Trophoblast cell (in vitro differentiated cells and primary cell): ENCODE measurements around the gene CCDC183.

ENCODE experiments used
- DNase-seq, 2 donors: peaks; one replicate each; pipeline ENCODE4 v3.0.0-alpha.2; 2016
- H2AFZ ChIP-seq: 2 replicates; pipeline ENCODE4 v1.6.1; 2013; ENCODE audit warnings: low read length, moderate library complexity, mild to moderate bottlenecking; ENCODE audit not compliant: insufficient read depth, poor library complexity
- H2AK5ac ChIP-seq: 2 replicates; pipeline ENCODE4 v1.6.1; 2013; ENCODE audit warnings: mild to moderate bottlenecking, low read length
- H2BK120ac ChIP-seq: 2 replicates; pipeline ENCODE4 v1.6.1; 2013; ENCODE audit warnings: low read length, mild to moderate bottlenecking, moderate library complexity; ENCODE audit not compliant: insufficient read depth, poor library complexity
- H2BK12ac ChIP-seq: 2 replicates; pipeline ENCODE4 v1.6.1; 2013; ENCODE audit warnings: mild to moderate bottlenecking, low read length, moderate library complexity
- H2BK5ac ChIP-seq: 2 replicates; pipeline ENCODE4 v1.6.1; 2013; ENCODE audit warnings: low read length, low read depth, moderate library complexity, mild to moderate bottlenecking; ENCODE audit not compliant: poor library complexity
- H3K14ac ChIP-seq: 2 replicates; pipeline ENCODE4 v1.6.1; 2013; ENCODE audit warnings: mild to moderate bottlenecking, low read length
- H3K18ac ChIP-seq: 2 replicates; pipeline ENCODE4 v1.6.1; 2013; ENCODE audit warnings: mild to moderate bottlenecking, low read length
- H3K23ac ChIP-seq: 2 replicates; pipeline ENCODE4 v1.6.1; 2013; ENCODE audit warnings: low read length
- H3K27ac ChIP-seq: 2 replicates; pipeline ENCODE4 v1.5.1; 2013; ENCODE audit warnings: low read depth, mild to moderate bottlenecking, inconsistent platforms, low read length, moderate library complexity
- H3K27me3 ChIP-seq: 2 replicates; pipeline ENCODE4 v1.6.1; 2013; ENCODE audit warnings: inconsistent platforms, mild to moderate bottlenecking, low read length, moderate library complexity; ENCODE audit not compliant: insufficient read depth
- H3K36me3 ChIP-seq, 2 experiments: 1 replicate in 1 of 2; 2 replicates in 1 of 2; pipeline ENCODE4 v1.6.1; 2013; ENCODE audit warnings: low read length in 2 of 2, mild to moderate bottlenecking in 2 of 2, moderate library complexity in 1 of 2; ENCODE audit not compliant: insufficient read depth in 2 of 2, control insufficient read depth in 1 of 2
- H3K4ac ChIP-seq: 2 replicates; pipeline ENCODE4 v1.6.1; 2013; ENCODE audit warnings: low read depth, mild to moderate bottlenecking, low read length, moderate library complexity
- H3K4me1 ChIP-seq, 2 experiments: 1 replicate in 1 of 2; 2 replicates in 1 of 2; pipeline ENCODE4 v1.6.1; 2013; ENCODE audit warnings: low read length in 2 of 2, mild to moderate bottlenecking in 2 of 2, moderate library complexity in 1 of 2; ENCODE audit not compliant: insufficient read depth in 2 of 2, control insufficient read depth in 1 of 2
- H3K4me2 ChIP-seq: 2 replicates; pipeline ENCODE4 v1.6.1; 2013; ENCODE audit warnings: inconsistent platforms, mild to moderate bottlenecking, low read length, moderate library complexity
- H3K4me3 ChIP-seq: 2 replicates; pipeline ENCODE4 v1.5.1; 2013; ENCODE audit warnings: mild to moderate bottlenecking, low read depth, low read length, inconsistent platforms
- H3K79me1 ChIP-seq: one replicate; pipeline ENCODE4 v1.6.1; 2013; ENCODE audit warnings: low read length
- H3K79me2 ChIP-seq: 2 replicates; pipeline ENCODE4 v1.6.1; 2013; ENCODE audit warnings: low read length, mild to moderate bottlenecking; ENCODE audit not compliant: control insufficient read depth, insufficient read depth, poor library complexity
- H3K9ac ChIP-seq: 2 replicates; pipeline ENCODE4 v1.6.1; 2013; ENCODE audit warnings: mild to moderate bottlenecking, low read length
- H3K9me3 ChIP-seq: 2 replicates; pipeline ENCODE4 v1.6.1; 2013; ENCODE audit warnings: low read depth, mild to moderate bottlenecking, control low read depth, inconsistent platforms, low read length; ENCODE audit not compliant: insufficient read depth
- H4K12ac ChIP-seq: 2 replicates; pipeline ENCODE4 v1.6.1; 2013; ENCODE audit warnings: low read depth, mild to moderate bottlenecking, low read length, moderate library complexity
- H4K8ac ChIP-seq: 2 replicates; pipeline ENCODE4 v1.6.1; 2013; ENCODE audit warnings: low read depth, mild to moderate bottlenecking, low read length, moderate library complexity
- H4K91ac ChIP-seq: one replicate; pipeline ENCODE4 v1.6.1; 2013; ENCODE audit warnings: low read depth, mild to moderate bottlenecking, low read length, moderate library complexity
- WGBS: extraction: QIAGEN DNeasy Blood & Tissue Kit; methylation state at CpG from one replicate; pipeline ENCODE4 v1.1.7; 2013; ENCODE audit warnings: missing lambda C conversion rate; ENCODE audit not compliant: insufficient read length, insufficient coverage; ENCODE audit errors: extremely low coverage; 5-methylcytosine and 5-hydroxymethylcytosine counted together

Gene CCDC183

DNA sequence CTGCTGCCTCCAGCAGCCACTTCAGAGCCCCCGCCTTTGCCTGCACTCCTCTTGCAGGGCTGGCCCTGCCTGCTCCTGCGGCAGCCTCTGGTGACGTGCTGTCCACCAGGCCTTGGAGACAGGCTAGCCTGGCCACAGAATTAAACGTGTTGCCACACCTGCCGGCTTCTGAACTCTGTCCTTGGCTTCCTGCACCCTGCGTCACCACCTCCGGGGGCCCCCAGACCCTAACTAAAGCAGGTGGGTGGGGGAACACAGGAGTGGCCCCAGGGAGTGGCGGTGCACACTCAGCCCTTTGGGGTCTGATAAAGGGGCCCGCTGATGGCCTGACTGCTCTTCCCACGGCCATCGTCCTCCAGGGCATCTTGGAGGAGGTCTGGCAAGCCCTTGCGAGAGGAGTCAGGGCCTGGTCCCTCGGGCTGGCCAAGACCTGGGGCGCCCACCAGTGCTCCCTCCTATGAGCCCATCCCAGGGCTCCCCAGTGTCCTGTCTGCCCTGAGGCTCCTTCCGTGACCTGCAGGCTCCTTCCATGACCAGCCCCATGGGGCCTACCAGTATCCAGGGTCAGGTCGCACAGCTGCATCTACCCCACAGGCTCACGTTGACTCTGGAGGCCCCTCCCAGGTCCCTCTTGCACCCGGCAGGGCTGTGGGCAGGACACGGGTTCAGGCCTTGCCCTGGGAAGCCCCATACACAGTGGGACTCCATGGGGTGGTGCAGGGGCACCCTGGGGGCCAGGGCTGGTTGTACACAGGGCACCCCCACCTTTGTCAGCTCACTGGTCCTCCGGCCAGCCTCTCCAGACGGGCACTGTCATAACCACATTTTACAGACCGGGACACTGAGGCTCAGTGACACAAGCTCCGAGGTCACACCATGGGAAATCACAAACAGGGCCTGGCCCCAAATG, 55.0 kb downstream of the CCDC183 start:
- Histone ChIP-seq H3K4me3 (no peak overlapping the region), H3K27me3 (peaks cover 4% of the 10 kb centered on the region), H3K18ac (no peak overlapping the region), H3K4ac (no peak overlapping the region), H3K9ac (no peak overlapping the region), H3K36me3 (peaks cover 15 to 20% of the 10 kb centered on the region in 2 experiments), H4K91ac (no peak overlapping the region), H2AFZ (no peak overlapping the region), H2BK5ac (no peak overlapping the region), H3K9me3 (peaks cover 16% of the 10 kb centered on the region), H2AK5ac (no peak overlapping the region), H3K4me1 (peaks cover 22 to 23% of the 10 kb centered on the region in 2 experiments), H3K14ac (no peak overlapping the region), H3K27ac (no peak overlapping the region), H4K12ac (peak overlapping the region; percentile 9), H3K79me2 (peaks cover 9% of the 10 kb centered on the region), H2BK120ac (no peak overlapping the region), H3K79me1 (peaks cover 22% of the 10 kb centered on the region), H2BK12ac (no peak overlapping the region), H3K4me2 (no peak overlapping the region), H4K8ac (no peak overlapping the region), H3K23ac (no peak overlapping the region)
- no CpG with 5 or more reads among the region's 23 CpGs for WGBS
- no peak for DNase-seq

DNA sequence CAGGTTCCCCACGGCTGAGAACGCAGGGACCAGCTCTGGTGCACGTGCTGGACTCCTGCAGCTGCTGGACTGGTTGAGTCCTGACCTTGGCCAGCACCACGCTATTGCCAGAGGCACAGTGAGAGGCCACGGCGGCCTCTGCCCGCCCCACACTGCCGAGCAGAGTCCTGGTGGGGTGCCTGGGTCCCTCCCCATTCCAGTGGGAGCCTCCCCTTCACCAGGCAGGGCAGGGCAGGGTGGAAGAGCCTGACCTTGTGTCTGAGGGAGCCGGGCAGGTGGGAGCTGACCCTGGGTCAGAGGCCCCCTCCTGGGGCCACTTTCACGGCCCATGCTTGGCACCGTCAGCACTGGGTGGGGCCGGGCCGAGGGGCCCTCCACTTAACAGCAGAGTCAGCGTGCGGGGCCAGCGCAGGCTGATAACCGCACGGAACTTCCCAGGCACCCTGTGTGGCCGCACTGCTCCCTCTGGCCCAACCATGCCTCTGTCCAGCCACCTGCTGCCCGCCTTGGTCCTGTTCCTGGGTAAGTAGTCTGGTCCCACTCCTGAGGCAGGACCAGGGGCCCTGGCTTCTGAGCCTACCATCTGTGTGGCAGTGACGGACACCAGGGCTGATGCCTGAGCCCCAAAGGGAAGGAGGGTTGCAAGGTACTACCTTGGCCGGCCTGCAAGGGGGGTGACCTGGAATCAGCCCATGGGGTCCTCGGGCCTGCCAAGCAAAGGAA, 56.0 kb downstream of the CCDC183 start, which contains the start of gene MAMDC4:
Gene MAMDC4, plus strand, starts transcription at position 406 of the 723 bp plus-strand sequence. Its CDS starts 71 bp downstream, at position 477.
- H3K4ac ChIP-seq = no peak within 1 kb of the TSS
- H2AK5ac ChIP-seq = no peak within 1 kb of the TSS
- H2BK120ac ChIP-seq = no peak within 1 kb of the TSS
- H4K91ac ChIP-seq = no peak within 1 kb of the TSS
- no peak within 1 kb of the TSS for H2BK12ac ChIP-seq
- DNase-seq = no peak
- H3K4me2 ChIP-seq = no peak within 1 kb of the TSS
- H4K8ac ChIP-seq = no peak within 1 kb of the TSS
- no peaks in the 10 kb centered on the region for H3K27me3 ChIP-seq
- no peak within 1 kb of the TSS for H3K27ac ChIP-seq
- no peak within 1 kb of the TSS for H3K18ac ChIP-seq
- peaks cover 15% of the 10 kb centered on the region for H3K79me1 ChIP-seq
- H3K36me3 ChIP-seq = peaks cover 15 to 20% of the 10 kb centered on the region in 2 experiments
- peaks cover 13 to 14% of the 10 kb centered on the region in 2 experiments for H3K4me1 ChIP-seq
- WGBS = no CpG with 5 or more reads among the region's 23 CpGs
- H3K9ac ChIP-seq = no peak within 1 kb of the TSS
- H2BK5ac ChIP-seq = no peak within 1 kb of the TSS
- H3K79me2 ChIP-seq = peaks cover 9% of the 10 kb centered on the region
- H3K23ac ChIP-seq = no peak within 1 kb of the TSS
- H4K12ac ChIP-seq = no peak within 1 kb of the TSS
- H3K14ac ChIP-seq = no peak within 1 kb of the TSS
- H3K9me3 ChIP-seq = peaks cover 7% of the 10 kb centered on the region
- H3K4me3 ChIP-seq = no peak within 1 kb of the TSS
- no peak within 1 kb of the TSS for H2AFZ ChIP-seq

DNA sequence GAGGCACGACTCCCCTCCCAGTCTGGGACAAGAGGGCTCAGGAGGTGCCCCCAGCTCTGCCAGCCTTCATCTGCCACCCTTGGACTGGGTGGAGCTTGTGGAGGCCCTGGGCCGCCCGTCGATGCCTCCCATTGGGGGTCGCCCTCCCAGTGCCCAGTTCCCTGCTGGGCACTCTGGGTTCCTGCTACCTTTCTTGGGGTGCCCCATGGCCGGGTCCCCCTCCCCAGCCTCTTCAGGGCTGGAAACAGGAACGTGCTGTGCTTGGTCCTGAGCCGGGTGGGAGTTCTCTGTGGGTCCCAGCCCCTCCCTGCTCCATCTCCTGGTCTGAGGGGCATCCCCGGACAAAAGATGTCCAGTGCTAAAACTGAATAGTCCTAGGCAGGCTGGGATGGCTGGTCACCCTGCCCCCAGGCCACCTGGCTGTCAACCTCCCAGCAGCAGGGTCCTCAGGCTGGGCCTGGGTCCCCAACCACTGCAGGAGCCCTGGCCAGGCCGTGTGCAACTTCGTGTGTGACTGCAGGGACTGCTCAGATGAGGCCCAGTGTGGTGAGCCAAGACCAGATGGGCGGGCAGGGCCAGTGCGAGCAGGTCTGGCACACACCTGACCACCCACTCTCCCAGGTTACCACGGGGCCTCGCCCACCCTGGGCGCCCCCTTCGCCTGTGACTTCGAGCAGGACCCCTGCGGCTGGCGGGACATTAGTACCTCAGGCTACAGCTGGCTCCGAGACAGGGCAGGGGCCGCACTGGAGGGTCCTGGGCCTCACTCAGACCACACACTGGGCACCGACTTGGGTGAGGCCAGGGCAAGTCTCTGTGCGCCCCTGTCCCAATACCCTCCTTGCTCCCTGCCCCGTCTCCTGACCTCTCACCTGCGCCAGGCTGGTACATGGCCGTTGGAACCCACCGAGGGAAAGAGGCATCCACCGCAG, 56.8 kb downstream of the CCDC183 start:
- Histone ChIP-seq H4K91ac (no peak overlapping the region), H3K4ac (no peak overlapping the region), H2BK12ac (no peak overlapping the region), H3K18ac (no peak overlapping the region), H2AK5ac (no peak overlapping the region), H4K12ac (no peak overlapping the region), H3K79me1 (peaks cover 10% of the 10 kb centered on the region), H3K79me2 (peaks cover 6% of the 10 kb centered on the region), H3K27me3 (no peaks in the 10 kb centered on the region), H3K36me3 (peaks cover 15 to 20% of the 10 kb centered on the region in 2 experiments), H3K9me3 (peaks cover 5% of the 10 kb centered on the region), H3K27ac (no peak overlapping the region), H3K23ac (no peak overlapping the region), H3K9ac (no peak overlapping the region), H2BK5ac (no peak overlapping the region), H3K4me3 (no peak overlapping the region), H4K8ac (no peak overlapping the region), H3K4me2 (no peak overlapping the region), H2AFZ (no peak overlapping the region), H3K14ac (no peak overlapping the region), H2BK120ac (no peak overlapping the region), H3K4me1 (peaks cover 13 to 15% of the 10 kb centered on the region in 2 experiments)
- DNase-seq = no peak
- WGBS = no CpG with 5 or more reads among the region's 29 CpGs

DNA sequence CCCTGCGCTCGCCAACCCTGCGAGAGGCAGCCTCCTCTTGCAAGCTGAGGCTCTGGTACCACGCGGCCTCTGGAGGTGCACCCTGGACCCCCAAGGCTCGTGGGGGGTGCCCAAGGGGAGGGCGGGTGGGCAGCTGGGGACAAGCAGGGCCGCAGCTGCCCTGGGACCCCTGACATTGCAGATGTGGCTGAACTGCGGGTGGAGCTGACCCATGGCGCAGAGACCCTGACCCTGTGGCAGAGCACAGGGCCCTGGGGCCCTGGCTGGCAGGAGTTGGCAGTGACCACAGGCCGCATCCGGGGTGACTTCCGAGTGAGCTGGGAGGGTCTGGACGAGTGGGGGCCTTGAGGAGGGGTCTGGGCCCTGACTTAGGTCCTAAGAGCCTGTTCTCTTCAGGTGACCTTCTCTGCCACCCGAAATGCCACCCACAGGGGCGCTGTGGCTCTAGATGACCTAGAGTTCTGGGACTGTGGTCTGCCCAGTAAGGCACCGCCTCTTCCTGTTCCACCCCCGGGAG, 57.5 kb downstream of the CCDC183 start:
- no CpG with 5 or more reads among the region's 18 CpGs for WGBS
- Histone ChIP-seq H2BK5ac (no peak overlapping the region), H4K8ac (no peak overlapping the region), H3K79me2 (peaks cover 3% of the 10 kb centered on the region), H2AFZ (no peak overlapping the region), H3K79me1 (peaks cover 4% of the 10 kb centered on the region), H3K23ac (no peak overlapping the region), H3K4me3 (no peak overlapping the region), H3K27me3 (no peaks in the 10 kb centered on the region), H2BK120ac (no peak overlapping the region), H3K27ac (no peak overlapping the region), H3K9ac (no peak overlapping the region), H3K14ac (no peak overlapping the region), H2AK5ac (no peak overlapping the region), H3K4me1 (peaks cover 13% of the 10 kb centered on the region in 2 experiments), H3K9me3 (peaks cover 5% of the 10 kb centered on the region), H3K4ac (no peak overlapping the region), H2BK12ac (no peak overlapping the region), H4K91ac (no peak overlapping the region), H3K36me3 (peaks cover 21 to 26% of the 10 kb centered on the region in 2 experiments), H3K18ac (no peak overlapping the region), H3K4me2 (no peak overlapping the region), H4K12ac (no peak overlapping the region)
- no peak for DNase-seq
